Colonic mucosa (tissue), 4 donors: Measurements from ENCODE around the gene MATR3. TPM values are rescaled to one million over a fixed set of nuclear protein-coding genes. Genes with fewer than 3 reads are reported as not detected.
"Not testable (repeated sequence)": the region's sequence is repeated elsewhere in the genome, so short reads cannot be mapped to it uniquely, and the experiment has no call there.

Source experiments
- DNase-seq: peaks from one replicate; pipeline ENCODE4 v3.0.0-alpha.2; 2020
- H3K27ac ChIP-seq: fragments of 200-600 bp; one replicate; pipeline ENCODE4 v1.8.0; 2021
- H3K27me3 ChIP-seq: fragments of 200-600 bp; one replicate; pipeline ENCODE4 v1.8.0; 2021
- H3K36me3 ChIP-seq: fragments of 200-600 bp; one replicate; pipeline ENCODE4 v1.8.0; 2021
- H3K4me1 ChIP-seq: fragments of 200-600 bp; one replicate; pipeline ENCODE4 v1.8.0; 2021; ENCODE audit warnings: mild to moderate bottlenecking
- H3K4me3 ChIP-seq: fragments of 200-600 bp; one replicate; pipeline ENCODE4 v1.8.0; 2021
- H3K9ac ChIP-seq, 2 donors: one replicate each; pipeline ENCODE4 v1.7.0; 2013; ENCODE audit warnings: control low read depth in 2 of 2, low read depth in 2 of 2, low read length in 2 of 2
- H3K9me3 ChIP-seq: fragments of 200-600 bp; one replicate; pipeline ENCODE4 v1.8.0; 2021
- CTCF ChIP-seq: fragments of 200-600 bp; IDR thresholded peaks from one replicate; pipeline ENCODE4 v1.8.0; 2022; ENCODE audit warnings: antibody characterized with exemption, mild to moderate bottlenecking
- intact Hi-C: fragments of 100-400 bp; cut with DNase I; formaldehyde crosslinking; loops from one replicate; pipeline ENCODE4 v1.14.1; 2022
- total RNA-seq, 2 donors: library from RNA; stranded (reverse); fragmentation: NEBNext Ultra II Directional in 1 of 2; extraction: Animal tissue kit (Norgen Biotek cat#: 25700) in 1 of 2; gene quantifications; one replicate each; pipeline ENCODE4 v1.2.1, GENCODE V29; 2021
- donor health status: healthy.
- donor health status: DM: no; HTN: no; CAD: no.
- donor health status: DM: no; HTN: no; CAD: no.

The MATR3 gene
- total RNA-seq, 2 donors from 2014 or later: 105 to 128 TPM

DNA sequence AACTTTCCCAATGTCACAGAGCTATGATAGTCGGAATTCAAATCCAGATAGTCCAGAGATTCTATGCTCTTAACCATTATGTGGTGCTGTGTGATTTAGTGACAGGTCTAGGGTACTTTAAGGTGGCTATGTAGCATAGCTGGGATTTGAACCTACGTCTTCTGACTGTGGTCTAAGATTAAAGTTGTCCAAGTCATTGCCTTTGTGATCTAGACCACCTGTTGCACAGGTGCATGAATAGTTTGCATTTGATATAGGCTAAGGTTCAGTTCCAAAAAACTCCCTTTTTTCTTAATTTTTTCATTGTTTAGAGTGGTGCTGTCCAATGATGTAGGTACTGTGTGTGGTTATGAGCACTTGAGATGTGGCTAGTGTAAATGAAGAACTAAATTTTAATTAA is 50.6 kb downstream of the MATR3 start:
- TF ChIP-seq CTCF: no peak
- Histone ChIP-seq H3K36me3 (no peaks in the 10 kb centered on the region), H3K4me1 (peaks cover 10% of the 10 kb centered on the region), H3K9me3 (no peaks in the 10 kb centered on the region), H3K27ac (no peak overlapping the region), H3K4me3 (no peak overlapping the region), H3K9ac (no peak overlapping the region), H3K27me3 (no peaks in the 10 kb centered on the region)
- intact Hi-C loops: loop anchor here (5.0 kb wide), 2 partner anchors 47 to 48 kb away; no protein-coding TSS in a partner anchor
- DNase-seq: no peak

DNA sequence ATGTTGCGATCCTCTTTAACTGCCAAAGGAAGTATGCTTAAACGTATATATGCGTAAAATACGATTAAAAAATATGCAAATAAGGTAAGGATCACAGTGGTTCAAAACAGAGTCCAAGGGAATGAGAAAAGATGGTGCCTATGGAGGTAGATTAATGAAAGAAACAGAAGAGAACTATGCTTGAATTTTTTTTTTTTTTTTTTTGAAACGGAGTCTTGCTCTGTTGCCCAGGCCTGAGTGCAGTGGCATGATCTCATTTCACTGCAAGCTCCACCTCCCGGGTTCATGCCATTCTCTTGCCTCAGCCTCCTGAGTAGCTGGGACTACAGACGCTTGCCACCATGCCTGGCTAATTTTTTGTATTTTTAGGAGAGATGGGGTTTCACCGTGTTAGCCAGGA is 51.9 kb downstream of the MATR3 start:
- DNase-seq, H3K4me3 ChIP-seq, H3K36me3 ChIP-seq, H3K9me3 ChIP-seq, H3K4me1 ChIP-seq, H3K27me3 ChIP-seq, intact Hi-C loops, H3K27ac ChIP-seq, H3K9ac ChIP-seq: not testable (repeated sequence)

DNA sequence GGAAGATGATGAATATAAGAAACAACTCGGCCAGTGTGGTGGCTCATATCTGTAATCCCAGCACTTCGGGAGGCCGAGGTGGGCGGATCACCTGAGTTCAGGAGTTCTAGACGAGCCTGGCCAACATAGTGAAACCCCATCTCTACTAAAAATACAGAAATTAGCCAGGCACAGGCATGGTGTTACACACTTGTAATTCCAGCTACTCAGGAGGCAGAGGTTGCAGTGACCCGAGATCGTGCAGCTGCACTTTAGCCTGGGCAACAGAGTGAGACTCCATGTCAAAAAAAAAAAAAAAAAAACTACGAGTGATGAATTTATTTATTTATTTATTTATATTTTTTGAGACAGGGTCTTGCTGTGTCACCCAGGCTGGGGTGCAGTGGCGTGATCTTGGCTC is 54.3 kb downstream of the MATR3 start:
- H3K27ac ChIP-seq, H3K36me3 ChIP-seq, H3K4me3 ChIP-seq, H3K9ac ChIP-seq, intact Hi-C loops, H3K9me3 ChIP-seq, H3K27me3 ChIP-seq, DNase-seq, H3K4me1 ChIP-seq: not testable (repeated sequence)

DNA sequence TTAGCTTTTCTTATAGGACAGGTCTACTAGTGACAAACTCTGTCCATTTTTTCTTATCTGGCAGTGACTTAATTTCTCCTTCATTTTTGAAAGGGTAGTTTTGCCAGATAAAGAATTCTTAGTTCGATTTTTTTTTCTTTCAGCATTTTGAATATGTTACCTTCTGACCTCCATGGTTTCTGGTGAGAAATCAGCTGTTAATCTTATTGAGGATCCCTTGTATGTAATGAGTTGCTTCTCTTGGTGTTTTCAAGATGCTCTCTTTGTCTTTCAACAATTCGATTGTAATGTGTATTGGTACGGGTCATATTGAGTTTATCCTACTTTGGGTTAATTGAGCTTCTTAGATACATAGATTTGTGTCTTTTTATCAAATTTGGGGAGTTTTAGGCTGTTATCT is 60.6 kb downstream of the MATR3 start:
- no peaks in the 10 kb centered on the region for H3K4me1 ChIP-seq
- no peak overlapping the region for H3K4me3 ChIP-seq
- no peak overlapping the region for H3K9ac ChIP-seq
- no peaks in the 10 kb centered on the region for H3K36me3 ChIP-seq
- H3K27ac ChIP-seq: no peak overlapping the region
- intact Hi-C loops: no loop called here
- no peak for TF ChIP-seq CTCF
- no peaks in the 10 kb centered on the region for H3K27me3 ChIP-seq
- H3K9me3 ChIP-seq: no peaks in the 10 kb centered on the region
- DNase-seq: no peak

- H3K4me3 ChIP-seq, H3K27ac ChIP-seq, H3K36me3 ChIP-seq, DNase-seq, H3K9me3 ChIP-seq, intact Hi-C loops, H3K9ac ChIP-seq, H3K4me1 ChIP-seq, H3K27me3 ChIP-seq: not testable (repeated sequence)
These were observed 62.4 kb downstream of the MATR3 start for GRCh38 chr5:139355900-139356299.

- Histone ChIP-seq H3K27me3 (no peaks in the 10 kb centered on the region), H3K9me3 (no peaks in the 10 kb centered on the region), H3K27ac (no peak overlapping the region), H3K9ac (no peak overlapping the region), H3K4me1 (no peaks in the 10 kb centered on the region), H3K36me3 (no peaks in the 10 kb centered on the region), H3K4me3 (no peak overlapping the region)
- intact Hi-C loops: no loop called here
- no peak for TF ChIP-seq CTCF
- no peak for DNase-seq
These were observed 64.5 kb downstream of the MATR3 start for GRCh38 chr5:139358064-139358463.

DNA sequence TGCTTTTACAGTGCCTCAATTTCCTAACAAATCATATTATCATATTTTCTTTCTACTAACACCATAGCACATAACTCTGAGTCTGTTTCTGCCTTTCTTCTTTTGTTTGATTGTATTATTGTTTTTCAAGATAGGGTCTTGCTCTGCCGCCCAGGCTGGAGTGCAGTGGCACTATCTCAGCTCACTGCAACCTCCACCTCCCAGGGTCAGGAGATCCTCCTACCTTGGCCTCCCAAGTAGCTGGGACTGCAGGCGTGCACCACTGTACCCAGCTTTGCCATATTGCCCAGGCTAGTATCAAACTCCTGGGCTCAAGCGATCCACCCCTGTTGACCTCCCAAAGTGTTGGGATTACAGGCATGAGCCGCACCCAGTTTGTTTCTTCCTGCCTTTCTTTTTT is 66.8 kb downstream of the MATR3 start:
- Histone ChIP-seq H3K9me3 (no peaks in the 10 kb centered on the region), H3K27ac (no peak overlapping the region), H3K27me3 (no peaks in the 10 kb centered on the region), H3K9ac (no peak overlapping the region), H3K4me1 (no peaks in the 10 kb centered on the region), H3K4me3 (no peak overlapping the region), H3K36me3 (peaks cover 7% of the 10 kb centered on the region)
- TF ChIP-seq CTCF: no peak
- no peak for DNase-seq
- intact Hi-C loops: no loop called here
